NOMO-1 (cell line): ENCODE results near the gene NBPF4.
"Not testable (repeated sequence)": the region's sequence is repeated elsewhere in the genome, so short reads cannot be mapped to it uniquely, and the experiment has no call there.

Source experiments
- DNase-seq, 2 experiments: peaks; one replicate each; lab custom pipeline; 2025; ENCODE audit not compliant: unreplicated experiment in 2 of 2; lab: John Stamatoyannopoulos, UW

NBPF4 gene

DNA sequence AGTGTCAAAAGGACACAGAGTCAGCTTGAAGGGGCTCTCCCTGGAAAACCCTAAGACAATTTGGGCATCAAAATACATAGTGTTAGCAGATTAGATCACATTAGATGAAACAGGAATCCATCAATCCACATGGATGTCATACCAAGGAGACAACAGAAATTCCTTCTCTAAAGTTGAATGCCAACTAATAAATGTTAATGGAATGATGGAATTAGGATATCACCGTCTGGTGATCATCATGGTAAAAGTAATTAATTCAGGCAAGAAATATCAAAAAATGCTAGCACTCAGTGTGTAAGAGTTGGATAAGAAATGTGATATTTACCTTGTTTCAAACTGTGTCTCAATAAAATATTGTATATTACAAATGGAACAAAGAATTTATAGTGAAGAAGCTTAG, 32.9 kb downstream of the NBPF4 start:
- DNase-seq = no peak

- no peak for DNase-seq
Measured at GRCh38 chr1:108209456-108210108, 34.3 kb downstream of the NBPF4 start.

- DNase-seq = no peak
Measured at GRCh38 chr1:108208724-108209446, 35.0 kb downstream of the NBPF4 start.

DNA sequence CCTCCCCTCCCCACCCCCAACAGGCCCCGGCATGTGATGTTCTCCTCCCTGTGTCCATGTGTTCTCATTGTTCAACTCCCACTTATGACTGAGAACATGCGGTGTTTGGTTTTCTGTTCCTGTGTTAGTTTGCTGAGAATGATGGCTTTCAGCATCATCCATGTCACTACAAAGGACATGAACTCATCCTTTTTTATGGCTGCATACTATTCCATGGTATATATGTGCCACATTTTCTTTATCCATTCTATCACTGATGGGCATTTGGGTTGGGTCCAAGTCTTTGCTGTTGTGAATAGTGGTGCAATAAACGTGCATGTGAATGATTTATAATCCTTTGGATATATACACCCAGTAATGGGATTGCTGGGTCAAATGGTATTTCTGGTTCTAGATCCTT, 40.3 kb downstream of the NBPF4 start:
- not testable (repeated sequence) for DNase-seq

DNA sequence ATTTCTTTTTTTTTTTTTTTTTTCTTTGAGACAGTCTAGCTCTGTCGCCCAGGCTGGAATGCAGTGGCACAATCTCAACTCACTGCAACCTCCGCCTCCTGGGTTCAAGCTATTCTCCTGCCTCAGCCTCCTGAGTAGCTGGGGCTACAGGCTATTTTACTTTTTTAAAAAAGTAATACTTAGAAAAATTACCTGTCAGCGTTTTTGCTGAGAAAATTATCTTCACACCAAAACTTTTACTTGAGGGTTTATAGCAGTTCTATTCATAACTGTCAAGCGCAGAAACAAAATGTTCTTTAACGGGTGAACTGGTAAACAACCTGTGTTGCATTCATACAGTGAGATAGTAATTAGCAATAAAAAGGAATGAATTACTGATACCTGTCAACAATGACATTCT, 42.2 kb downstream of the NBPF4 start:
- DNase-seq = no peak

GRCh38 chr1:108200687-108201051, 43.2 kb downstream of the NBPF4 start:
- DNase-seq = peak; percentile 24 to 43

GRCh38 chr1:108199781-108200686, 43.8 kb downstream of the NBPF4 start, which contains the start of gene SLC25A24:
Gene SLC25A24, minus strand, starts transcription at chr1:108200343. Its CDS starts 205 bp downstream, at chr1:108200138.
- peak; percentile 74 to 80 for DNase-seq

GRCh38 chr1:108199201-108199691, 44.6 kb downstream of the NBPF4 start:
- DNase-seq = peak; percentile 18 to 52

GRCh38 chr1:108194051-108194450, 49.8 kb downstream of the NBPF4 start:
- no peak for DNase-seq

GRCh38 chr1:108193333-108193732, 50.5 kb downstream of the NBPF4 start:
- DNase-seq = no peak

GRCh38 chr1:108192581-108192980, 51.3 kb downstream of the NBPF4 start:
- DNase-seq = no peak

DNA sequence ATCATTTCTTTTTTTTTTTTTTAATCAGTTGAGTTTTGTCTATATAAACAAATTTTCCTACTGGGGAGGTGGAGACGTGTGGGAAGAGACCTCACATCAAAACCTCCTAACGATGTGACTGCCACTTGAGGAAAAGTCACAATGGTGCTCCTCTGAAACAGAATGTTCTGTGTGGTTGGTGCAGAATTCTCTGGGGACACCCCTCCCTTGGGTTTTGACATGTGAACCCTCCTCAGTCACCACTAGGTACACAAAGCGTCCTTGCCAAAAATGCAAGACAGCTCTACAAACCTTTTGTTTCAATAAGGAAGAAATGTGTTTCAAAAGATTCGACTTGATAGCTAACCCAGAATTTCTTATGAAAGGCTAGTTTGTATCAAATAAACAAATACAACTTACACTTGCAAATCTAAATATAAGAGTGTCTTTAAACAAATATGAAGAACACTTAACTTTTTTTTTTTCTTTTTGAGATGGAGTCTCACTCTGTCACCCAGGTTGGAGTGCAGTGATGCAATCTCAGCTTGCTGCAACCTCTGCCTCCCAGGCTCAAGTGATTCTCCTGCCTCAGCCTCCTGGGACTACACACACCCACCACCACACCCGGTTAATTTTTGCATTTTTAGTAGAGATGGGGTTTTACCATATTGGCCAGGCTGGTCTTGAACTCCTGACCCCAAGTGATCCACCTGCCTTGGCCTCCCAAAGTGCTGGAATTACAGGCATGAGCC, 53.0 kb downstream of the NBPF4 start:
- no peak for DNase-seq

- DNase-seq = no peak
Measured at GRCh38 chr1:108190001-108190634, 53.8 kb downstream of the NBPF4 start.

GRCh38 chr1:108188801-108189200, 55.1 kb downstream of the NBPF4 start:
- no peak for DNase-seq

GRCh38 chr1:108182959-108183700, 60.7 kb downstream of the NBPF4 start:
- DNase-seq = no peak

- DNase-seq = no peak
Measured at GRCh38 chr1:108179018-108179417, 64.9 kb downstream of the NBPF4 start.
